GM19025 (cell line): ENCODE results near the gene SDE2.
A peak's percentile ranks its signal among the peaks of the same experiment; 100 is the strongest.
"Not testable (repeated sequence)": the region's sequence is repeated elsewhere in the genome, so short reads cannot be mapped to it uniquely, and the experiment has no call there.

ENCODE experiments used
- ATAC-seq: cut with Tn5 transposase; IDR thresholded peaks from one replicate; pipeline ENCODE4 v1.9.1; 2021; ENCODE audit warnings: mild to moderate bottlenecking, low read depth, moderate library complexity; ENCODE audit not compliant: unreplicated experiment

SDE2 gene

DNA sequence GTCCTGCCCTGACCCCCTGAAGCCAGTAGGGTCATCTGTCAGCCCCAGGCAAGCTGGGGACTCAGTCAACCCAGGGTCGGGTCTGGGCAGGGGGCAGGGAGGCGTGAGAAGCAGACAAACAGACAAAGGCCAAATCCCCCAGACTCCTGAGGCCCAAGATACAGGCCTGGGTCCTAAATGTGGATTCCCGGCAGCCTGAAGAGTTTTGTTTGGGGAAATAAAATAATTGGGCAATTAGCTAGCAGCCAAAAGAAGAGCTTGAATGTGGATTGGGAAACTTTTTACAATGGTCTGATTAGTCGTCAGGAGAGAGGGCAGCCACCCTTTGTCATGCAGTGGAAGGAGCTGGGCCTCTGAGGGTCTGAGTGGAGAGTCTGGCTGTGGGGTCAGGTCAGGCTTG is 53.6 kb downstream of the SDE2 start:
- ATAC-seq: no peak

DNA sequence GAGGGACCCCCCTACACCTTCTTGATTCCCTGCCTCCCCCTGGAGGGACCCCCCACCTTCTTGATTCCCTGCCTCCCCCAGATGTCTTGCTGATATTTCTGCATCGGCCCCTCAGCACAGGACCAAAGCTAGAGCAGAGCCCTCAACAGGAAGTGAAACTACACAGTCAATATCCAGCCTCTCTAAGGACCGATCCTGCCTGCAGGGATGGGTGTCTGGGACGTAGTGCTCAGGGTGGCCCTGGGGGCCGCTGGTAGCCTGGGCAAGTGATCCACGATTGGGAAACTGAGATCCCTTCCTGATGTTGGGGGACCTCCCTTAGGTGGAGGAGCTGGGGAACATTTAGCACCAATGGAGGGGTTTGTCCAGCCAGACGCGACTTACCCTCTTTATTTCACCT is 54.2 kb downstream of the SDE2 start:
- ATAC-seq: no peak

GRCh38 chr1:225944387-225944786 is 54.8 kb downstream of the SDE2 start:
- no peak for ATAC-seq

- ATAC-seq: no peak
Observed at GRCh38 chr1:225943582-225943981, 55.6 kb downstream of the SDE2 start.

GRCh38 chr1:225942574-225942973 is 56.6 kb downstream of the SDE2 start:
- peak; percentile 71 for ATAC-seq

DNA sequence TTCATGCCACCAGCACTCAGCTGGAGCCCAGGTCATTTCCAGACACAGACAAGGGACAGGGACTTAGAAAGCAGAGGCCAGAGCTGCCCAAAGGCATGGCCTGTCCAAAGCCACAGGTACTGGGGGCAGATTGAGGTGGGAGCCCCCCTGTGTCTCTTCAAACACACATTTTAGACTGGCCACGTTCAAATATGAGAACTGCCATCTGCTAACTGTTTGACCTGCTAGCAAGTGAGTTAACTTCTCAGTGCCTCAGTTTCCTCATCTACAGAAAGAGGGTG is 57.3 kb downstream of the SDE2 start:
- ATAC-seq: no peak

GRCh38 chr1:225941187-225941941 is 57.8 kb downstream of the SDE2 start, which contains the start of gene LEFTY2:
TSS of gene LEFTY2 (minus strand) at chr1:225941220. CDS start at chr1:225941140, 80 bp downstream.
- ATAC-seq: no peak

DNA sequence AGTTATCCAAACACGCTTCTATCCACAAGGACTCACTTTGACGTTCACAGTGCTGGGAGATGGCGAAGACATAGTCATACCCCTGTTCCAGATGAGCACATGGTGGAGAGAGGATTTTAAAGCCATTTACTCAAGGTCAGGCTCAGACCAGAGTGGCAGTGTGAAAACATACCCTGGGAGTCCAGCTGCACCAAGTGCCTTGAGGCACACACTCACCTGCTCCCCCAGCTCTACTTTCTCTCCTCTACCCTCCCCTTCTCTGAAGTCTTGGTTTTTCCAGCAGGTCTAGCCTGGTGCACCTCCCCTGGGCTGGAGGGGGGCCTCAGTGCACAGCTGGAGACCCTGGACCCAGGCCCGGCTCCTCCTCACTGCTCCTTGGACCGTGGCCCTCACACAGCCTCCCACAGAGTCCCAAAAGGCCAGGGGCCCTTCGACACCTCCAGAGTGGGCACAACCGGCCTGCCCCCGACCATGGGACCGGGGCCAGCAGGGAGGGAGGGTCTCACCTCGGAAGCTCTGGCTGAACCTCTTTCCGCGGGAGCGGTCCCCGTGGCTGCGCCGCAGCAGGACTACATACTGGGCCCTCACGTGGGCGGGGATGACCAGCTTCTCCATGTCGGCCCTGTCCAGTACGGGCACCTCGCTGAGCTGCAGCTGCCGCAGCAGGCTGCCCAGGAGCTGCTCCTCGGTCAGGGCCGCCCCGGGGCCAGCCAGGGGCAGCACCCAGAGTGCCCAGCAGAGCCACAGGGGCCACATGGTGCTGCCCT is 58.6 kb downstream of the SDE2 start:
- no peak for ATAC-seq

DNA sequence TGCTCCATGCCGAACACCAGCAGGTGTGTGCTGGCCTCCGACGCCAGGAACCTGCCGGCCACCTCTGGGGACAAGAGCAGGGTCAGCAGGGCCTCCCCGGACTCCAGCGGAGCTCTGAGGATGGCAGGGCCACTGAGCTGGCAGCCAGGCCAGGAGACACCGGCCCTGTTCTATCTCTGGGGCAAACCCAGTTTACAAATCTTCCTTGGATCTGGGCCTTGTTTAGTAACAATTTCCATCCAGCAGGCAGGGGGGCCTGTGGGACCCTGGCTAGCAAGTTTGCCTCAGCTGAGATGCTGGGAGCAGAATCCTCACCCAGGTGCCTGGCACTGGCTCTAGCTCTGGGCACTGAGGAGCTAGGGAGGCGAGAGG is 59.2 kb downstream of the SDE2 start:
- ATAC-seq: not testable (repeated sequence)

DNA sequence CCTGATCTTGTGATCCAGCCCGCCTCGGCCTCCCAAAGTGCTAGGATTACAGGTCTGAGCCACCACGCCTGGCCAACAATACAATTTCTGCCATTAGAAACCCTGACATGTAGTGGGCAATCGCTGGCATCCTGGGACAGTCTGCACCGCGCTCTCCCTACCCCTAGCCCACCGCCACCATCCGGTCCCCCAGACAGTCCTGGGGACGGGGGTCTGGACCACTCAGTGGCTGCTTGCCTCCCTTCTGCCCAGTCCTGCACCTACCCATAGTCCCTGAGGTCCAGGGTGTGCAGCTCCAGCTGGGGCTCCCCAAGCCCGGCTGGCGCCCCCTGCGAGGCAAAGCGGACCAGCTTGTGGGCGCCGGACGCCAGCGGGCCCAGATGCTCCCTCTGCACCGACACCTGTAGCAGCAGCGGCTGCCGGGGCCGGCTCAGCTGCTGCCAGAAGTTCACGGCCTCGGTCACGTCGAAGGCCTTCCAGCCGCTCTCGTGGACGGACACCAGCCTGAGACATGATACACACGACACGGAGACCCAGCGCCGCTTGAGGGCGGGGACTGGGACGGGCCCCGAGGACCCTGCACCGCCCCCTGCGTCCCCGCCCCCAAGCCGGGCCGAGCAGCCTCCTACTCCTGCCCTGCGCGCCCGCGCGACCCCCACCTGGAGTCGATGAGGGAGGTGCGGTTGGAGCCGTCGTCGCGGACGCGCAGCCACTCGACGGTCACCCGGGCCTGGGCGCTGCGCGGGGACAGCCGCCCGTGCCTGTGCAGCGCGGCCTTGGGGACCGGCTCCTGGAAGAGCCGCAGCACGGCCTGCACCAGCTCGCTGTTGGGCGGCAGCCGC is 59.8 kb downstream of the SDE2 start:
- ATAC-seq: not testable (repeated sequence)

DNA sequence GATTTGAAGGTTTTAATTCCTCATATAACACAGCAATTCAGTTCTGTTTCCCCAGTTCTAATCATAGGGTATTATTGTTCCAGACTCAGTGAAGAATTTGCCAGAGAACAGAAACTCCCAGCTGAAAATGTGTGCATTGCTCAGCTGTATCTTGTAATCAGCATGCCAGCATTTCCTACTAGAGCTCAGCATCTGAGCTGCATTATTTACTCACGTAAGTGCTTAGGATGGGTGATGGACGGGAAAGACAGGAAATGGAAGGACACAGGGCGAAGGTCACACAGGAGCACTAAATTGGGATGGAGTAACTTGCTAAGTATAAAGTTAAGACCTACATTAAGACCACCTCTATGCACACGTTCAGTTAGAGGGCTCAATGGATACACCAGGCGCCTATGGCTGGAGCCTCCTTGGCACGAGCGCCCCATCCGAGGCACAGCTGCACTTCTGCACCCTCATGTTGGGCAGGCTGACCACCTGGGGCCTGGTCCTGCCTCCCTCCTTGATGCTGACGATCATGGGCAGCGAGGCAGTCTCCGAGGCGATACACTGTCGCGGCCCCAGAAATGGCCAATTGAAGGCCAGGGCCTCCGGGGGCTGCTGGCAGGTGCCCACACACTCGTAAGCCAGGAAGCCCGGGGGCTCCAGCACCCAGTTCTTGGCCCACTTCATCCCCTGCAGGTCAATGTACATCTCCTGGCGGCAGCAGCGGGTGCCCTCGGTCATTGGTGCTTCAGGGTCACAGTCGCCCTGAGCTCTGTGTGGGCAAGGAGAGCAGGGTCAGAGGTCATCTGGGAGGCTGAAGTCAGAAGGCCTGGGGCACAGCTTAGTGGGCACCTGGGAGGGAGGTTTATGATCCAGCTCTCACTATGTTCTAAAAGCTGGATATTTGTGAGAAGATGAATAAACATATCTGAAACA is 61.8 kb downstream of the SDE2 start:
- no peak for ATAC-seq

DNA sequence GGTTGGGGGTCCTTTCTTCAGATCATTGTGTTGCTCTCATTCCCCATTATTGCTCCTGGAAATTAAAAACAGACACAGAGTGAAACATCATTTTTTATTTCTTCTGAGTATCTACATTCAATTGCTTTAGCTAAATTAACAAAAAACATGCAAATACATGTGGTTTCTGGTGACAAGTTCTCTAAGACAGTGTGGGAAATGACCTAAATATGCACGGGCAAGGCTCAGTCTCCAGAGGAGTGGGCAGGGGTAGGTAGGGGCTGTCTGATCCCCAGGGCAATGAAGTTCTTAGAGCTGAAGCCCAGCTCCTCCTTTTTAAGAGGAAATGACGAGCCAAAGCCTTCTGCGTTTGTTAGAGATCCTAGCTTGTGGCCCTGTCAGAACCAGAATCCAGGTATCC is 62.6 kb downstream of the SDE2 start:
- ATAC-seq: no peak

DNA sequence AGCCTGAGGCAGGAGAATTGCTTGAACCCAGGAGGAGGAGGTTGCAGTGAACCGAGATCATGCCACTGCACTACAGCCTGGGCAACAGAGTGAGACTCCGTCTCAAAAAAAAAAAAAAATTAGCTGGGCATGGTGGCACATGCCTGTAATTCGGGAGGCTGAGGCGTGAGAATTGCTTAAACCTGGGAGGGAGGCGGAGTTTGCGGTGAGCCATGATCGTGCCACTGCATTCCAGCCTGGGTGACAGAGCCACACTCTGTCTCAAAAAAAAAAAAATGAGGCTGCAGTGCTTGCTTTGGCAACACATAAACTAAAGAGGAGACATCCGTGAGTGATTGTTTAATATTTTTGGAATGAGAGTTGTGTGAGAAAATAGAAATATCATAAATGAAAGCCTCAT is 63.1 kb downstream of the SDE2 start:
- ATAC-seq: not testable (repeated sequence)

DNA sequence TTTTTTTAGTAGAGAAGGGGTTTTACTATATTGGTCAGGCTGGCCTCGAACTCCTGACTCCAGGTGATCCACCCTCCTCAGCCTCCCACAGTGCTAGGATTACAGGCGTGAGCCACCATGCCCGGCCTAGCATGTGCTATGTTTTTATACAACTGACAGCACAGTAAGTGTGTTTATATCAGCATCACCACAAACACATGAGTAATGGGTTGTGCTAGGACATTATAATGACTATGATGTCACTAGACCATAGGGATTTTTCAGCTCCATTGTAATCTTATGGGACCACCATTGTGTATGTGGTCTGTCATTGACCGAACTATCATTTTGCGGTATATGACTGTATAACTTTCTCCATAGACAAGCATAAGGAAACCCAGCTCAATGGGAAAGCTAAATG is 64.4 kb downstream of the SDE2 start:
- ATAC-seq: no peak

DNA sequence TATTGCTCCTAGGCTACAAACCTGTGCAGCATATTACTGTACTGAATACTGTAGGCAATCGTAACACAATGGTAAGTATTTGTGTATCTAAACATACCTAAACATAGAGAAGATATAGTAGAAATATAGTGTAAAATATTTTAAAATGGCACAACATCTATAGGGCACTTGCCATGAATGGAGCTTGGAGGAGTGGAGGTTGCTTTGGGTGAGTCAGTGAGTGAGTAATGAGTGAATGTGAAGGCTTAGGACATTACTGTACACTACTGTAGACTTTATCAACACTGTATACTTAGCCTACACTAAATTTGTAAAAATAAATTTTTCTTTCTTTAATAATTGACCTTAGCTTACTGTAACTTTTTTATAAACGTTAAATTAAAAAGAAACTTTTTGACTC is 66.1 kb downstream of the SDE2 start:
- ATAC-seq: no peak
